ENCODE data around the gene CASP8. TPM values are rescaled to one million over a fixed set of nuclear protein-coding genes. Genes with fewer than 3 reads are reported as not detected.

Gene CASP8
- total RNA-seq (2014; rRNA removed; shearing (Covaris generic); ENCODE audit: low replicate concordance) = 52.0 and 58.7 TPM in 2 replicates

GRCh38 chr2:201260302-201260800 is at the start of gene CASP8:
TSS of gene CASP8 (plus strand) at chr2:201260536. CDS start at chr2:201266487, 5,951 bp downstream.
- in situ Hi-C loops (cut with HindIII; ENCODE audit: low pct_unique_long_range_greater_than_20kb, low sequenced_read_pairs) = no loop called here
- DNase-seq (ENCODE audit: low read depth) = peak; percentile 26

- in situ Hi-C loops (cut with HindIII; ENCODE audit: low pct_unique_long_range_greater_than_20kb, low sequenced_read_pairs) = no loop called here
- no peak for DNase-seq (ENCODE audit: low read depth)
Measured at GRCh38 chr2:201215963-201216362, 44.4 kb upstream of the CASP8 start.

- in situ Hi-C loops (cut with HindIII; ENCODE audit: low pct_unique_long_range_greater_than_20kb, low sequenced_read_pairs) = no loop called here
- DNase-seq (ENCODE audit: low read depth) = no peak
Measured at GRCh38 chr2:201216918-201217317, 43.4 kb upstream of the CASP8 start.

DNA sequence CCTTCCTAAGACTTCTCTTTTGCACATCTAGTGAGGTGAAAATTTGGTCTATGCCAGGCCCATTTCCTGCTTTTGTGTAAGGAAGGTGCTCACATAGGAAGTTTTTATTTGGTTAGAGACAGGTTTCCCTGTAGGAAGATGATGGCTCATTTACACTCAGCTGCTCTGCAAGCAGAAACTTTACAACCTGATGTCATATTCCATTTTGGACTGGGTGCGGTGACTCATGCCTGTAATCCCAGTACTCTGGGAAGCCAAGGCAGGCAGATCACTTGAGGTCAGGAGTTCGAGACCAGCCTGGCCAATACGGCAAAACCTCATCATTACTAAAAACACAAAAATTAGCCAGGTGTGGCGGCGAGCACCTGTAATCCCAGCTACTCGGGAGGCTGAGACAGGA is 41.6 kb upstream of the CASP8 start:
- in situ Hi-C loops (cut with HindIII; ENCODE audit: low pct_unique_long_range_greater_than_20kb, low sequenced_read_pairs) = no loop called here

DNA sequence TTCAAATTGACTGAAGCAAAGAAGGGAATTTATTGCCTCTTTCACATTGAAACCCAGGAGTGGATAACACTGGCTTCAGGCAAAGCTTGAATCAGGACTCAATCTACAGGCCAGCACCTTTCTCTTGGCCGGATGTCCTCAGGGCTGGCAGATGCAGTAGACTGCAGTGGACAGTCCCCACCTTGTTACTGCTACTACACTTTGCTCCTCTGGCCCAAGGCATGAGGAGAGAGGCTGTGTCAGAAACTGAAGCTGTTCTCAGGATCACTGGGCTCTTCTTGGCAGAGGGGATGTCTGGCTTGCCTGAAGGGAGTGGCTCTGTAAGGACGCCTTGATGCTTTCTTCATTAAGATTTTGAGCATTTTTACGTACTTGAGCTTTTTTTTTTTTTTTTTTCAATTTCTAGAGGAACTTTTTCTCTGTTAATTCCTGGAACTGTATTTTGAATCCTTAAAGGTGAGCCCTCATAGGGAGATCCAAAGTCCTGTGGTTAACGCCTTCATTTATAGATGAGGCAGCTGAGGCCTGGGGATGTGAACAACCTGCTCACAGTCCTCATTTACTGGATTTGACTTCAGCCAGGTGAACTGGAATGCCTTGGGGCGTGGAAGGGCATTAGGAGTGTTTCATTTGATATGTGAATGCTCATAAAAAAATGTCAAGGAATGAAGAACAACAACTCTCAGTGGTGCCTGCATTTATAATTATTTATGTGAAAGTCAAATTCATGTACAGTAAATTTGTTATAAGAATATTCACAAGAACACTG is 40.8 kb upstream of the CASP8 start:
- DNase-seq (ENCODE audit: low read depth) = no peak
- in situ Hi-C loops (cut with HindIII; ENCODE audit: low pct_unique_long_range_greater_than_20kb, low sequenced_read_pairs) = no loop called here

More for the DNA sequence above, 41.6 kb upstream of the CASP8 start:
- no peak for DNase-seq (ENCODE audit: low read depth)

GRCh38 chr2:201220102-201220570 is 40.2 kb upstream of the CASP8 start:
- no peak for DNase-seq (ENCODE audit: low read depth)

GRCh38 chr2:201223089-201224073 is 37.0 kb upstream of the CASP8 start:
- in situ Hi-C loops (cut with HindIII; ENCODE audit: low pct_unique_long_range_greater_than_20kb, low sequenced_read_pairs) = no loop called here
- DNase-seq (ENCODE audit: low read depth) = no peak

More at GRCh38 chr2:201220102-201220570, 40.2 kb upstream of the CASP8 start:
- in situ Hi-C loops (cut with HindIII; ENCODE audit: low pct_unique_long_range_greater_than_20kb, low sequenced_read_pairs) = no loop called here

DNA sequence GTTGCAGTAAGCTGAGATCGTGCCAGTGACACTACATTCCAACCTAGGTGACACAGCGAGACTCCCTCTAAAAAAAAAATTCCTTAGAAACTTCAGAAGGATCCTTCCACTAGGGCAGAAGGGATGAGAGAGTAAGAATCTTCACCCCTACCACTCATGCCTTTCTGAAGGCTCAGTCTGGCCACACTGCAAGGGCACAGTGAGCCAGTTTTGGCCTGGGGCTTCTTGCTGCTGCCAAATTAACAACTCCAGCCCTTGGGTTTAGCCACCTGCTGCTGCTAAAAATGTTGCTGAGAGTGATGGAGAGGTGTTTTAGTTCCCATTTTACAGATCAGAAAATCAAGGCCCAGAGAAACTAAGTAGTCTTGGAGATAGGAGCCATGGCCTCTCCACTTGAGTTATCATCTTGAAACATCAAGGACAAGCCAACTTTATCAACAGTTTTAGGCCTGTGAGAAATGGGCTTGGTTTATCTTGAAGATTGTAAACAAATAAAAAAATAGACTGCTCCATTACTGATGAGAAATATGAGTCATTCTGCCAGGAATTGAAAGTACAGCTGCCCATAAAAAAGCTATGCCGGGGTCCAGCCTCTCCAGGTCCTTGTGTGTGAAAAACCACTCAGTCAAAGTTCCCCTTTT is 31.9 kb upstream of the CASP8 start:
- in situ Hi-C loops (cut with HindIII; ENCODE audit: low pct_unique_long_range_greater_than_20kb, low sequenced_read_pairs) = no loop called here
- no peak for DNase-seq (ENCODE audit: low read depth)

DNA sequence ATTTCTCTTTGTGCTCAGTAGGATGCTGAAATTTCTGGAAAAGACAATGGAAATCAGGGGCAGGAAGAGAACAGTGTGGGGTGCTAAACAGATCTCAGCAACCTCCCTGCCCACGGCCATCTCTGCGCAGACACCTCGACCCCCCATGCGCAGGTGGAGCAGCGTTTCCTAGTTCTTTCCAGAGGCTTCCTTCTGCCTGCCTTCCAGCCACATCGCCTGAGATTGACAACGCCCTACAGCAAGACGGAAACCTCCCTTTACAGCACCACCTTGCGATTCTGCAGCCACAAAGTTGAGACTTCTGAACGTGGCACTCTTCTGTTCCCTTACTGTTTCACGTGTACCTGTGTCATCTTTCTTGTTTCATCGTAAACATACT is 31.4 kb upstream of the CASP8 start:
- in situ Hi-C loops (cut with HindIII; ENCODE audit: low pct_unique_long_range_greater_than_20kb, low sequenced_read_pairs) = no loop called here
- DNase-seq (ENCODE audit: low read depth) = no peak

DNA sequence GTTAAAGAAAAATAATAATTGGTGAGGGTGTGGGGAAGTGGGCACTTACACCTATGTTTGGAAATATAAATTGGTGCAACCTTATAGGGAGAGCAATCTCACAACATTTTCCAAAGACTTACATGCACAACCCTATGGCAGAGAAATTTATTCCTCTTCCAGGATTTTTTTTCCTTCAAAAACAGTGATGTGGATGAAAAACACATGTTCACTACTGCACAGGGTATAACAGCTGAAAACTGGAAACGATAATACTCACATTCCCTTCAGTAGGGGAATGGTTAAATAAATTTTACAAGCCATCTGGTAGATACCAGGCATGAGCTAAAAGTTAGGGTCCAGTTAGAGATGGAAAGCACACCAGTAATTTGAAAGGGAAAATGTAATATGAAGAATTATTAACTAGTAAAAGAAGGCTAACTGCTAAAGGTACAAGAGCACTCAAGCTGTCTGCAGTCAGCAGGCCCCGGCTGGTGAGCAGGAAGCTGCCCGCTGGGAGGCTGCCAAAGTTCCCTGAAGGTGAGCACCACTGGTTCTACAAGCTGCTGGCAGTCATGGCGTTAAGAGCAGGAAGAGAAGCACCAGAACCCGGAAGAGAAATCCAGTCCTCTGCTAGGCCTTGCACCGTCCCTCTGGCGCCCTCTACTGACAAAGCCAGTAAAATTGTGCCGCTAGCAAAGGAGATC is 28.4 kb upstream of the CASP8 start:
- in situ Hi-C loops (cut with HindIII; ENCODE audit: low pct_unique_long_range_greater_than_20kb, low sequenced_read_pairs) = no loop called here
- peak; percentile 92 for DNase-seq (ENCODE audit: low read depth)

DNA sequence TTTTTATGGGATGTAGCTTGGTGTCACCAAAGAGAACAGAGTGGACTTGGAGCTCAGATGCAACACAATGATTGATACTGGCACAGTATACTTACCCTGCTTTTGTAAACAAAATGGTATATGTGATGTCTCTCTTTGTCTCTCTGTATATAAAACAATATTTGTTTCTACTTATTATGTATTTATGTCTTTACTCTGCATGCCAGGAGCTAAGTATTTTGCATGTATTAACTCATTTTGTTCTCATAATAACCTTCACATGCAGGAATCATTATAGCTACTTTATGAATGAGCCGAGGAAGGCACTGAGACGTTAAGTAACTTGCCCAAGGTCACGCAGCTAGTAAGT is 27.9 kb upstream of the CASP8 start:
- DNase-seq (ENCODE audit: low read depth) = no peak
- in situ Hi-C loops (cut with HindIII; ENCODE audit: low pct_unique_long_range_greater_than_20kb, low sequenced_read_pairs) = no loop called here

DNA sequence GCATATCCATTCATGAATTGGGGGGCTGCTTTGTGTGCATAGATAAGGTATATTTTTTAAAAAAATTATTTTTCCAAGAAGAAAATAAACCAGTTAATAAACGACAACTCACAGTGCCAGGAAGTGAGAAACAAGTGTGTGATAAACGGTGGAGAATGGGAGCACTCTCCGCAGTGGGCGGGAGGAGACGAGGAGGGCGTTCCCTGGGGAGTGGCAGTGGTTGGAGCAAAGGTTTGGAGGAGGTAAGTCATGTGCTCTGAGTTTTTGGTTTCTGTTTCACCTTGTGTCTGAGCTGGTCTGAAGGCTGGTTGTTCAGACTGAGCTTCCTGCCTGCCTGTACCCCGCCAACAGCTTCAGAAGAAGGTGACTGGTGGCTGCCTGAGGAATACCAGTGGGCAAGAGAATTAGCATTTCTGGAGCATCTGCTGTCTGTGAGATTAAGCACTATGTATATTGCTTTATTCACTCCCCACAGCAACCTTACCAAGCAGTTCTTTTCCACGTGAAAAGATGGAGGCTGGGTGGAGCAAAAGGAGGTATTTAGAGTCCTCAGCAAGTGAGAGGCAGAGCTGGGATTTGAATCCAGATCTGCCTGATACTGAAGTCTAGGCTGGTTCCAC is 27.0 kb upstream of the CASP8 start:
- in situ Hi-C loops (cut with HindIII; ENCODE audit: low pct_unique_long_range_greater_than_20kb, low sequenced_read_pairs) = no loop called here

DNA sequence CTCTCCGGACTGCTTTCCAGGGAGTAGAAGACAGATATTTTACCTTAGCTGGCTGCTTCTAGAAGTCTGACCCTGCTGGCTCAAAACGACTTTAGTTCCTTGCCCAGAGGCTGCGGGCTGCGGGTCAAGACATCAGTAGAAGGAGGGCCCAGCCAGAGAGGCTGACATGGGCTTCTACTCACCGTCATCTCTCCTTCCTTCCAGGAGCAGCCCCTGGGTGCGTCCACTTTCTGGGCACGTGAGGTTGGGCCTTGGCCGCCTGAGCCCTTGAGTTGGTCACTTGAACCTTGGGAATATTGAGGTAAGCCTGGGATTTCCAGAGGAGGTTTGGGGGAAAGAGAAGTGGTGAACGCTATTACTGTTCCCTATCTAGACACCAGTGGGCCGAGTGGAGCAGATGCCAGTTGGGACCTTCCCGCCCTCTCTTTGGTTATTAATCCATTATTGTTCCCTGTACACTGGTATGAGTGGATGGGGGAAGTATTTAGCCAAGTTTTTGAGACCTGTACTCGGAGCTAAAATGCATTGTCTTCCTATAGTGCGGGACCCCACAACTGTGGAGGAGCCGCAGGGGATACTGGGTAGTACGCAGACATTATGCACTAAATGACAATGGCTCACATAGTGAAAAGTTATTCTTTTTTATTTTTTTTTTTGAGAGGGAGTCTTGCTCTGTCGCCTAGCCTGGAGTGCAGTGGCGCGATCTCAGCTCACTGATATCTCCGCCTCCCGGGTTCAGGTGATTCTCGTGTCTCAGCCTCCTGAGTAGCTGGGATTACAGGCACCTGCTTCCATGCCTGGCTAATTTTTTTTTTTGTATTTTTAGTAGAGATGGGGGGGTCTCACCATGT is 26.3 kb upstream of the CASP8 start:
- in situ Hi-C loops (cut with HindIII; ENCODE audit: low pct_unique_long_range_greater_than_20kb, low sequenced_read_pairs) = no loop called here
- peak; percentile 21 for DNase-seq (ENCODE audit: low read depth)

More for the DNA sequence above, 27.0 kb upstream of the CASP8 start:
- peak; percentile 92 for DNase-seq (ENCODE audit: low read depth)

GRCh38 chr2:201234663-201235135 is 25.6 kb upstream of the CASP8 start:
- in situ Hi-C loops (cut with HindIII; ENCODE audit: low pct_unique_long_range_greater_than_20kb, low sequenced_read_pairs) = no loop called here
- no peak for DNase-seq (ENCODE audit: low read depth)

DNA sequence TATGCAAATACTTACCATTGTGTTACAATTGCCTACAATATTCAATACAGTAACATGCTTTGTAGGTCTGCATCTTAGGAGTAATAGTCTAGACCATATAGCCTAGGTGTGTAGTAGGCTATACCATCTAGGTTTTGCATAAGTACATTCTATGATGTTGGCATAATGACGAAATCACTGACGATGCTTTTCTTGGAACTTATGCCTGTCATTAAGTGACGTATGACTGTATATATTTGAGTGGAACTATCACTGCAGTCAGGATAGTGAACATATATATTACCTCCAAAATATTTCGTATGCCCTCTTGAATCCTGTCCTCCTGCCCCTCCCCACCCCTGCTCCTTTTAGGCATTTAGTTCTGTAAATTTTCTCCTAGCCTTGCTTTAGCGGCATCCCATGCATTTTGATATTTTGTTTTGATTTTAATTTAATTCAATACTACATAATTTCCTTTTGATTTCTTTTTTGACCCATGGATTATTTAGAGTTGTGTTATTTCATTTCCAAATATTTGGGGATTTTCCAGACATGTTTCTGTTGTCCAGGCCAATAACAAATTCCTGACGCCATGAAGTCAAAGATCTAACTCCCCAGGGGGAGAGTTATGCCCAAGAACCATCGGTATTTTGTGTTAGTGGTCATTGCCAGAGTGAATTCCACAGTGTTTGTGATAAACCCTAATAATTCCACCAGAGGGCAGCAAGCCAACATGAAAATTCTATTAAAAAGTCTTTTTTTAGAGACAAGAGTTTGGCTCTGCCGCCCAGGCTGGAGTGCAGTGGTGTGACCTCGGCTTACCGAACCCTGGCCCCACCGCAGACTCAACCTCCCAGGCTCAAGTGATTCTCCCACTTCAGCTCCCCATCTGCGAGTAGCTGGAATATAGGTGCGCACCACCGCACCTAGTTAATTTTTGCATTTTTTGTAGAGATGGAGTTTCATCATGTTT is 24.2 kb upstream of the CASP8 start:
- peak; percentile 67 for DNase-seq (ENCODE audit: low read depth)

More for the DNA sequence above, 24.2 kb upstream of the CASP8 start:
- in situ Hi-C loops (cut with HindIII; ENCODE audit: low pct_unique_long_range_greater_than_20kb, low sequenced_read_pairs) = no loop called here

Measured in Caki2 (cell line).